Retinal pigment epithelial cell (primary cell): ENCODE measurements around the gene ATP8A2.
A peak's percentile ranks its signal among the peaks of the same experiment; 100 is the strongest.

Experiments
- DNase-seq: peaks from one replicate; pipeline ENCODE4 v3.0.0-alpha.2; 2010; ENCODE audit warnings: low read depth
- H3K4me3 ChIP-seq: 2 replicates; pipeline ENCODE4 v1.5.1; 2011; ENCODE audit warnings: mild to moderate bottlenecking, low read length, control low read depth, moderate library complexity
- TF ChIP-seq, protein P1 (sequence below): conservative IDR thresholded peaks from 2 replicates; pipeline ENCODE4 v1.5.1; 2011; ENCODE audit warnings: low read depth, low read length, control low read depth, inconsistent platforms

Gene ATP8A2

GRCh38 chr13:26047040-26047439 lies 675.3 kb downstream of the ATP8A2 start:
- H3K4me3 ChIP-seq: no peak overlapping the region
- DNase-seq: no peak
- TF ChIP-seq, protein P1, sequence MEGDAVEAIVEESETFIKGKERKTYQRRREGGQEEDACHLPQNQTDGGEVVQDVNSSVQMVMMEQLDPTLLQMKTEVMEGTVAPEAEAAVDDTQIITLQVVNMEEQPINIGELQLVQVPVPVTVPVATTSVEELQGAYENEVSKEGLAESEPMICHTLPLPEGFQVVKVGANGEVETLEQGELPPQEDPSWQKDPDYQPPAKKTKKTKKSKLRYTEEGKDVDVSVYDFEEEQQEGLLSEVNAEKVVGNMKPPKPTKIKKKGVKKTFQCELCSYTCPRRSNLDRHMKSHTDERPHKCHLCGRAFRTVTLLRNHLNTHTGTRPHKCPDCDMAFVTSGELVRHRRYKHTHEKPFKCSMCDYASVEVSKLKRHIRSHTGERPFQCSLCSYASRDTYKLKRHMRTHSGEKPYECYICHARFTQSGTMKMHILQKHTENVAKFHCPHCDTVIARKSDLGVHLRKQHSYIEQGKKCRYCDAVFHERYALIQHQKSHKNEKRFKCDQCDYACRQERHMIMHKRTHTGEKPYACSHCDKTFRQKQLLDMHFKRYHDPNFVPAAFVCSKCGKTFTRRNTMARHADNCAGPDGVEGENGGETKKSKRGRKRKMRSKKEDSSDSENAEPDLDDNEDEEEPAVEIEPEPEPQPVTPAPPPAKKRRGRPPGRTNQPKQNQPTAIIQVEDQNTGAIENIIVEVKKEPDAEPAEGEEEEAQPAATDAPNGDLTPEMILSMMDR: no peak

DNA sequence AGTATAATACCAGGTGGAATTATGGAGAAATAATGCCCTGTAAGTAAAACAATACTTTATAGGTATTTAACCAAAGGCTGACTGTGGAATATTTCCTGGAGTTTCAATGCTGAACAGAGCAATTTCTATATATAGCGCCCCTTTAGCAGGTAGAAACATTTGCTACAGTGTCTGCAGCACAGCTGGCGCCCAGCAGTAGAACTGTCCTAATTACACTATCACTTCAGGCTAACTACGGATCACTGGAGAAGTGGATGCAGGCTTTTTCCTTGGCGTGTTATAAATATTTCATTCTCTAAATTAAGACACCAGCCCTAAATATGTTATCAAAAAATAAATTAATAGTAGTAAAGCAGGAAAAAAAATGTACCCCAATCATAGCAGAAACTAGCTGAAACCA lies 677.0 kb downstream of the ATP8A2 start:
- no peak overlapping the region for H3K4me3 ChIP-seq
- DNase-seq: no peak
- TF ChIP-seq, protein P1: no peak

GRCh38 chr13:26050568-26051230 lies 678.9 kb downstream of the ATP8A2 start:
- DNase-seq: no peak
- H3K4me3 ChIP-seq: no peak overlapping the region
- TF ChIP-seq, protein P1: no peak

DNA sequence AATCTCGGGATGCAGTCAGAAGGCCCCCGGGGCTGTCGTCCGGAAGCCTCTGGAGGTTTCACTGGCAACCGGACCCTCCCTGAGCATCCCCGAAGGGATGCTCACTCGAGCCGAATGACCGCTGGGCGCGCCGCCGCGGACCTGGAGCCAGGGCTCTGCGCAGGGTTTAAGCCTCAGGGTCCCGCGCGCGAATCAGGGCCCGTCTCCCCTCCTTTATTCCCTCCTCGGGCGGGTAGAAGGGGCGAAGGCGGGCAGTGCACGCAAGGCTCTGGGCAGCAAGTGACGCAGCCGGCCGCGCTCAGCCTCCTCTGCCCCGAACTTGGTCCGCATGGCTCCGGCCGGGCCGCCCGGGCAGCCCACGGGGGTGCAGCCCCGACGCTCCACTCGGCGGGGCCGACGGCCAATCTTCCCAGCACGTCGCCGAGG lies 679.5 kb downstream of the ATP8A2 start:
- no peak overlapping the region for H3K4me3 ChIP-seq
- DNase-seq: no peak
- TF ChIP-seq, protein P1: no peak

GRCh38 chr13:26051657-26052311 lies 680.0 kb downstream of the ATP8A2 start, which contains the start of gene SHISA2:
Gene SHISA2 (minus strand): TSS chr13:26052016. CDS start chr13:26050975, 1,041 bp downstream.
- peak within 1 kb of the TSS; percentile 37 for H3K4me3 ChIP-seq

DNA sequence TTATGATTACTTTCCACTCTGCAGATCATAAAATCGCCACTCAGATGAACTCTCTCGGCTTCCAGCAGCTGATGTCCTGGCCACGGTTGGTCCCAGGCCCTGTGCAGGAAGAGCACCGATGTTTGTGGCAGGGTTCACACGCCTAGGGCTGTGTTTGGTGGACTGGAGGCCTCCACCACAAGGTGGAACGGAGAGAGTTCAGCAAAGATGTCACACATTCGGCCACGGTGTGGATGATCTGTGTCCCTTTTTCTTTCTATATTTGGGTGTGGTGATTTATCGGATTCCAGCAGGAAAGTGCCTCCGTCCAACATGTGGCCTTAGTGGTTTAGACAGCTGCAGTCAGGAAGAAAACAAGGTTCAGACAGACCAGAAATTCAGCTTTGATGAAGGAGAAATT lies 680.6 kb downstream of the ATP8A2 start:
- TF ChIP-seq, protein P1: no peak
- DNase-seq: no peak
- peak overlapping the region; percentile 37 for H3K4me3 ChIP-seq

More at GRCh38 chr13:26051657-26052311, 680.0 kb downstream of the ATP8A2 start, which contains the start of gene SHISA2:
- DNase-seq: no peak
- TF ChIP-seq, protein P1: no peak

DNA sequence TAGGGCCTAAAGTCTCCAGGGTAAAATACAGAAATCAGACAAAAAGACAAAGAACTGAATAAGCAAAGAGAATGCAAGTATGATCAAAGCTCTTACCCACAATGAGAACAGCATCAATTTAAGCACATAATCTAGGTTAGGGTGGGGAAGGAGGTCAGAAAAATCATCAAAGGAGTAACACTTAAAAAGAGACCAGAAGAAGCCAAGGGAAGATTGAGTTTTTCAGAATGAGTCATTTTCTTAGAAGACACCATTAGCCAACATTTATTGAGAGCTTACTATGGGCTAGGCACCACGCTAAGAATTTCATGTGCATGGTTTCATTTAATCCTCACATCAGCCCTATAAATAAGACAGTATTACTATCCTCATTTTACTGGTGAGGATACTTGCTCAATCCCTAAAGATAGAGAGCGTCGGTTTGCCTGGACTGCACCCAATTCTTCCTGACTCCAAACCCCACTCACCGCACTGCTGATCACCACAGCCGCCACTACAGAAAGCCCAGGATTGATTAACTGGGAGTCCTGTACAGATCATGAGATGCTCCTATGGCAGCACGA lies 681.7 kb downstream of the ATP8A2 start:
- TF ChIP-seq, protein P1: no peak
- DNase-seq: no peak
- H3K4me3 ChIP-seq: no peak overlapping the region
